Nephron progenitor cell (in vitro differentiated cells): ENCODE data around the gene P3H3.

Experiments
- DNase-seq: peaks from one replicate; pipeline ENCODE4 v3.0.0; 2021
- H3K27ac Mint-ChIP-seq: 2 replicates; pipeline ENCODE4 v1.8.0; 2021; ENCODE audit warnings: mild to moderate bottlenecking, moderate library complexity, mixed read lengths
- H3K27me3 Mint-ChIP-seq: 2 replicates; pipeline ENCODE4 v1.8.0; 2021; ENCODE audit warnings: mild to moderate bottlenecking, low read depth, mixed read lengths; ENCODE audit not compliant: poor library complexity
- H3K36me3 Mint-ChIP-seq: 2 replicates; pipeline ENCODE4 v1.8.0; 2021; ENCODE audit warnings: low read depth, mixed read lengths
- H3K4me1 Mint-ChIP-seq: 2 replicates; pipeline ENCODE4 v1.8.0; 2021; ENCODE audit warnings: mixed read lengths
- H3K4me3 Mint-ChIP-seq: 2 replicates; pipeline ENCODE4 v1.8.0; 2021; ENCODE audit warnings: mild to moderate bottlenecking, moderate library complexity, mixed read lengths
- H3K9me3 Mint-ChIP-seq: 2 replicates; pipeline ENCODE4 v1.8.0; 2021; ENCODE audit warnings: mild to moderate bottlenecking, moderate library complexity, mixed read lengths
- CTCF ChIP-seq: fragments of 200-600 bp; sonication (generic); IDR thresholded peaks from 2 replicates; pipeline ENCODE4 v1.5.0; 2021; ENCODE audit warnings: antibody characterized with exemption

The P3H3 gene

GRCh38 chr12:6782119-6782518, 46.1 kb upstream of the P3H3 start:
- Mint-ChIP-seq H3K9me3 (no peaks in the 10 kb centered on the region), H3K27ac (no peak overlapping the region), H3K4me3 (no peak overlapping the region), H3K4me1 (peaks cover 59% of the 10 kb centered on the region), H3K27me3 (peaks cover 9% of the 10 kb centered on the region), H3K36me3 (peaks cover 12% of the 10 kb centered on the region)
- no peak for DNase-seq
- TF ChIP-seq CTCF, result no peak

- H3K9me3 Mint-ChIP-seq, result no peaks in the 10 kb centered on the region
- peaks cover 55% of the 10 kb centered on the region for H3K4me1 Mint-ChIP-seq
- DNase-seq, result no peak
- H3K27ac Mint-ChIP-seq, result no peak overlapping the region
- H3K27me3 Mint-ChIP-seq, result peaks cover 6% of the 10 kb centered on the region
- no peak for TF ChIP-seq CTCF
- no peak overlapping the region for H3K4me3 Mint-ChIP-seq
- peaks cover 3% of the 10 kb centered on the region for H3K36me3 Mint-ChIP-seq
These were observed 45.2 kb upstream of the P3H3 start for GRCh38 chr12:6782850-6783566.

GRCh38 chr12:6783828-6784227, 44.4 kb upstream of the P3H3 start:
- H3K36me3 Mint-ChIP-seq, result no peaks in the 10 kb centered on the region
- no peaks in the 10 kb centered on the region for H3K9me3 Mint-ChIP-seq
- H3K27me3 Mint-ChIP-seq, result peaks cover 3% of the 10 kb centered on the region
- DNase-seq, result no peak
- no peak overlapping the region for H3K4me3 Mint-ChIP-seq
- TF ChIP-seq CTCF, result no peak
- H3K4me1 Mint-ChIP-seq, result peaks cover 47% of the 10 kb centered on the region
- H3K27ac Mint-ChIP-seq, result no peak overlapping the region

GRCh38 chr12:6784296-6784695, 43.9 kb upstream of the P3H3 start:
- Mint-ChIP-seq H3K4me3 (no peak overlapping the region), H3K27me3 (peaks cover 3% of the 10 kb centered on the region), H3K27ac (no peak overlapping the region), H3K9me3 (no peaks in the 10 kb centered on the region), H3K36me3 (no peaks in the 10 kb centered on the region), H3K4me1 (peaks cover 46% of the 10 kb centered on the region)
- no peak for TF ChIP-seq CTCF
- DNase-seq, result no peak

GRCh38 chr12:6784761-6785160, 43.4 kb upstream of the P3H3 start:
- Mint-ChIP-seq H3K36me3 (no peaks in the 10 kb centered on the region), H3K9me3 (no peaks in the 10 kb centered on the region), H3K4me3 (no peak overlapping the region), H3K27ac (no peak overlapping the region), H3K4me1 (peaks cover 46% of the 10 kb centered on the region), H3K27me3 (peaks cover 3% of the 10 kb centered on the region)
- DNase-seq, result no peak
- TF ChIP-seq CTCF, result no peak

GRCh38 chr12:6786416-6787094, 41.7 kb upstream of the P3H3 start:
- TF ChIP-seq CTCF, result no peak
- DNase-seq, result no peak
- Mint-ChIP-seq H3K4me3 (no peak overlapping the region), H3K27ac (no peak overlapping the region), H3K36me3 (no peaks in the 10 kb centered on the region), H3K4me1 (peaks cover 40% of the 10 kb centered on the region), H3K27me3 (peaks cover 3% of the 10 kb centered on the region), H3K9me3 (no peaks in the 10 kb centered on the region)
